Dedifferentiated amniotic fluid mesenchymal stem cell (primary cell): Measurements from ENCODE around the gene CTNNA3.

ENCODE experiments used
- DNase-seq: peaks from one replicate; pipeline ENCODE4 v3.0.0-alpha.2; 2016; ENCODE audit errors: extremely low spot score

CTNNA3 gene

GRCh38 chr10:66755474-66755873 lies 940.5 kb downstream of the CTNNA3 start:
- DNase-seq = no peak

GRCh38 chr10:66752714-66753113 lies 943.3 kb downstream of the CTNNA3 start:
- DNase-seq = no peak

GRCh38 chr10:66748217-66748616 lies 947.8 kb downstream of the CTNNA3 start:
- no peak for DNase-seq

- peak; percentile 90 for DNase-seq
Observed at GRCh38 chr10:66747451-66747850, 948.5 kb downstream of the CTNNA3 start.

GRCh38 chr10:66746711-66747110 lies 949.3 kb downstream of the CTNNA3 start:
- DNase-seq = no peak

- no peak for DNase-seq
Observed at GRCh38 chr10:66746246-66746645, 949.7 kb downstream of the CTNNA3 start.

GRCh38 chr10:66744915-66745314 lies 951.1 kb downstream of the CTNNA3 start:
- no peak for DNase-seq

GRCh38 chr10:66737241-66737640 lies 958.8 kb downstream of the CTNNA3 start:
- DNase-seq = no peak

GRCh38 chr10:66723608-66724400 lies 972.2 kb downstream of the CTNNA3 start:
- no peak for DNase-seq

GRCh38 chr10:66719483-66719882 lies 976.5 kb downstream of the CTNNA3 start:
- no peak for DNase-seq

- DNase-seq = no peak
Observed at GRCh38 chr10:66717231-66717981, 978.6 kb downstream of the CTNNA3 start.

- peak; percentile 47 for DNase-seq
Observed at GRCh38 chr10:66714741-66715140, 981.3 kb downstream of the CTNNA3 start.

GRCh38 chr10:66713387-66713786 lies 982.6 kb downstream of the CTNNA3 start:
- no peak for DNase-seq

GRCh38 chr10:66698069-66698468 lies 997.9 kb downstream of the CTNNA3 start:
- DNase-seq = peak; percentile 24

GRCh38 chr10:66695046-66695445 lies 1000.9 kb downstream of the CTNNA3 start:
- DNase-seq = no peak

GRCh38 chr10:66684581-66684980 lies 1011.4 kb downstream of the CTNNA3 start:
- DNase-seq = no peak

GRCh38 chr10:66680886-66681285 lies 1015.1 kb downstream of the CTNNA3 start:
- no peak for DNase-seq

GRCh38 chr10:66678521-66678920 lies 1017.5 kb downstream of the CTNNA3 start:
- no peak for DNase-seq

GRCh38 chr10:66673071-66673470 lies 1022.9 kb downstream of the CTNNA3 start:
- no peak for DNase-seq

- DNase-seq = no peak
Observed at GRCh38 chr10:66671562-66671961, 1024.4 kb downstream of the CTNNA3 start.

- DNase-seq = no peak
Observed at GRCh38 chr10:66671064-66671463, 1024.9 kb downstream of the CTNNA3 start.

GRCh38 chr10:66656499-66656898 lies 1039.5 kb downstream of the CTNNA3 start:
- no peak for DNase-seq

GRCh38 chr10:66654861-66655260 lies 1041.1 kb downstream of the CTNNA3 start:
- peak; percentile 45 for DNase-seq
